Subcutaneous abdominal adipose tissue (tissue), 5 donors: ENCODE results near the gene CD101.

Experiments
- H3K27ac ChIP-seq: one replicate; pipeline ENCODE4 v1.7.0; 2013; ENCODE audit warnings: low read depth, mild to moderate bottlenecking, inconsistent platforms, low read length, moderate library complexity
- H3K27me3 ChIP-seq, 5 donors: one replicate each; pipeline ENCODE4 v1.7.0; 2013; ENCODE audit warnings: low read length in 5 of 5, inconsistent platforms in 1 of 5; ENCODE audit not compliant: control insufficient read depth in 5 of 5, insufficient read depth in 4 of 5
- H3K36me3 ChIP-seq, 5 donors: one replicate each; pipeline ENCODE4 v1.7.0; 2013; ENCODE audit warnings: low read length in 5 of 5; ENCODE audit not compliant: control insufficient read depth in 5 of 5, insufficient read depth in 5 of 5
- H3K4me1 ChIP-seq, 5 donors: one replicate each; pipeline ENCODE4 v1.7.0; 2013; ENCODE audit warnings: low read length in 5 of 5, mild to moderate bottlenecking in 3 of 5, moderate library complexity in 1 of 5; ENCODE audit not compliant: control insufficient read depth in 5 of 5, insufficient read depth in 5 of 5
- H3K4me3 ChIP-seq, 5 donors: one replicate each; pipeline ENCODE4 v1.7.0; 2013; ENCODE audit warnings: low read length in 5 of 5, low read depth in 1 of 5
- H3K9ac ChIP-seq, 5 donors: one replicate each; pipeline ENCODE4 v1.7.0; 2013; ENCODE audit warnings: low read length in 5 of 5, mild to moderate bottlenecking in 4 of 5, moderate library complexity in 3 of 5
- H3K9me3 ChIP-seq, 5 donors: one replicate each; pipeline ENCODE4 v1.7.0; 2013; ENCODE audit warnings: low read length in 5 of 5; ENCODE audit not compliant: control insufficient read depth in 5 of 5
- donor health status: healthy.
- donor health status: healthy.
- donor health status: healthy.
- donor health status: healthy.
- donor health status: healthy.

CD101 gene

GRCh38 chr1:117001254-117001927 lies at the start of gene CD101:
Gene CD101 (plus strand): TSS chr1:117001760. CDS start chr1:117001818, 58 bp downstream.
- peaks cover 0 to 10% (median 0%) of the 10 kb centered on the region in 5 donors for H3K4me1 ChIP-seq
- no peak within 1 kb of the TSS for H3K9ac ChIP-seq
- no peaks in the 10 kb centered on the region for H3K27me3 ChIP-seq
- H3K36me3 ChIP-seq = no peaks in the 10 kb centered on the region
- H3K4me3 ChIP-seq = no peak within 1 kb of the TSS
- no peak within 1 kb of the TSS for H3K27ac ChIP-seq
- H3K9me3 ChIP-seq = no peaks in the 10 kb centered on the region

GRCh38 chr1:116952738-116953275 lies 48.8 kb upstream of the CD101 start:
- no peak overlapping the region for H3K4me3 ChIP-seq
- H3K27ac ChIP-seq = no peak overlapping the region
- peaks cover 0 to 19% (median 11%) of the 10 kb centered on the region in 5 donors for H3K4me1 ChIP-seq
- H3K36me3 ChIP-seq = peaks cover 0 to 4% (median 0%) of the 10 kb centered on the region in 5 donors
- no peaks in the 10 kb centered on the region for H3K9me3 ChIP-seq
- peaks cover 0 to 10% (median 4%) of the 10 kb centered on the region in 5 donors for H3K27me3 ChIP-seq
- no peak overlapping the region for H3K9ac ChIP-seq

- no peaks in the 10 kb centered on the region for H3K36me3 ChIP-seq
- H3K9me3 ChIP-seq = no peaks in the 10 kb centered on the region
- H3K4me1 ChIP-seq = peaks cover 0 to 19% (median 11%) of the 10 kb centered on the region in 5 donors
- H3K9ac ChIP-seq = peak overlapping the region in 1 of 5 donors; percentile 4
- H3K4me3 ChIP-seq = no peak overlapping the region
- peaks cover 0 to 10% (median 4%) of the 10 kb centered on the region in 5 donors for H3K27me3 ChIP-seq
- no peak overlapping the region for H3K27ac ChIP-seq
These were observed 47.1 kb upstream of the CD101 start for GRCh38 chr1:116954440-116954839.

GRCh38 chr1:116956378-116956777 lies 45.2 kb upstream of the CD101 start:
- H3K36me3 ChIP-seq = peaks cover 0 to 3% (median 0%) of the 10 kb centered on the region in 5 donors
- H3K9ac ChIP-seq = no peak overlapping the region
- no peak overlapping the region for H3K4me3 ChIP-seq
- peaks cover 0 to 7% (median under 1%) of the 10 kb centered on the region in 5 donors for H3K4me1 ChIP-seq
- H3K27ac ChIP-seq = no peak overlapping the region
- no peaks in the 10 kb centered on the region for H3K9me3 ChIP-seq
- H3K27me3 ChIP-seq = peaks cover 0 to 7% (median 3%) of the 10 kb centered on the region in 5 donors

GRCh38 chr1:116957646-116958045 lies 43.9 kb upstream of the CD101 start:
- H3K36me3 ChIP-seq = peaks cover 0 to 7% (median 5%) of the 10 kb centered on the region in 5 donors
- H3K9me3 ChIP-seq = no peaks in the 10 kb centered on the region
- peaks cover 0 to 3% (median 0%) of the 10 kb centered on the region in 5 donors for H3K4me1 ChIP-seq
- no peak overlapping the region for H3K9ac ChIP-seq
- no peak overlapping the region for H3K27ac ChIP-seq
- H3K27me3 ChIP-seq = peaks cover 0 to 4% (median 0%) of the 10 kb centered on the region in 5 donors
- H3K4me3 ChIP-seq = no peak overlapping the region

- Histone ChIP-seq H3K27ac (no peak overlapping the region), H3K36me3 (peaks cover 0 to 7% (median 5%) of the 10 kb centered on the region in 5 donors), H3K4me1 (peaks cover 0 to 3% (median 0%) of the 10 kb centered on the region in 5 donors), H3K4me3 (no peak overlapping the region), H3K9ac (no peak overlapping the region), H3K27me3 (peaks cover 0 to 4% (median 0%) of the 10 kb centered on the region in 5 donors), H3K9me3 (no peaks in the 10 kb centered on the region)
These were observed 43.5 kb upstream of the CD101 start for GRCh38 chr1:116958110-116958509.

GRCh38 chr1:116958977-116959376 lies 42.6 kb upstream of the CD101 start:
- peaks cover 0 to 3% (median 0%) of the 10 kb centered on the region in 5 donors for H3K4me1 ChIP-seq

GRCh38 chr1:116961606-116962005 lies 40.0 kb upstream of the CD101 start:
- H3K36me3 ChIP-seq = peaks cover 0 to 7% (median 7%) of the 10 kb centered on the region in 5 donors
- H3K27ac ChIP-seq = no peak overlapping the region
- H3K9ac ChIP-seq = no peak overlapping the region
- no peaks in the 10 kb centered on the region for H3K9me3 ChIP-seq
- H3K27me3 ChIP-seq = no peaks in the 10 kb centered on the region
- no peaks in the 10 kb centered on the region for H3K4me1 ChIP-seq
- H3K4me3 ChIP-seq = no peak overlapping the region

More at GRCh38 chr1:116958977-116959376, 42.6 kb upstream of the CD101 start:
- H3K27me3 ChIP-seq = no peaks in the 10 kb centered on the region
- H3K36me3 ChIP-seq = peaks cover 0 to 7% (median 5%) of the 10 kb centered on the region in 5 donors
- no peak overlapping the region for H3K4me3 ChIP-seq
- H3K9me3 ChIP-seq = no peaks in the 10 kb centered on the region
- H3K9ac ChIP-seq = no peak overlapping the region
- H3K27ac ChIP-seq = no peak overlapping the region

- no peak overlapping the region for H3K27ac ChIP-seq
- H3K27me3 ChIP-seq = no peaks in the 10 kb centered on the region
- peaks cover 0 to 7% (median 7%) of the 10 kb centered on the region in 5 donors for H3K36me3 ChIP-seq
- H3K9ac ChIP-seq = no peak overlapping the region
- no peaks in the 10 kb centered on the region for H3K4me1 ChIP-seq
- H3K9me3 ChIP-seq = no peaks in the 10 kb centered on the region
- no peak overlapping the region for H3K4me3 ChIP-seq
These were observed 38.4 kb upstream of the CD101 start for GRCh38 chr1:116962987-116963639.

GRCh38 chr1:116966791-116967190 lies 34.8 kb upstream of the CD101 start:
- no peak overlapping the region for H3K27ac ChIP-seq
- peaks cover 0 to 5% (median 3%) of the 10 kb centered on the region in 5 donors for H3K36me3 ChIP-seq
- no peak overlapping the region for H3K4me3 ChIP-seq
- no peak overlapping the region for H3K9ac ChIP-seq
- no peaks in the 10 kb centered on the region for H3K4me1 ChIP-seq
- no peaks in the 10 kb centered on the region for H3K9me3 ChIP-seq
- no peaks in the 10 kb centered on the region for H3K27me3 ChIP-seq
